ENCODE measurements around the gene GPC5.

DNA sequence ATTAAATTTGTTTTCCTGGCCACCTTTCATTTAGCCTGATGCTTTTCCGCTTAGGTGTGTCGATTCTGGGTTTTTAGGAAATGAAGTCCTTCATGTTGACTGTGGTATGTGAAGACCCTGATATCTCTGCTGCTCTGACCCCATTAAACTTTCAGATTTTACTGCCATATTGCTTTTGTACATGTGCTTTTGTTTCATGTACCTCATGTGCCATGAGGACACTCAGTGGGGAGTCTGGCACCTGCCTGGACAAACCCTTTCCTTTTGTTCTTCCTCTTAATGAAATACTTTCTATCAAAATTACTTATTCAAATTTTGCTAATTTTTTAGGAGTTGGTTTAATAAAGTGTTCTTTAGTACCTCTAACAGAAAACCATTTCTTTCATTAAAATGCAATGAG lies 774.8 kb downstream of the GPC5 start:
- TF ChIP-seq ZKSCAN8 (CRISPR knock-in tag; IDR thresholded peaks at IDR 0.05; ENCODE audit: borderline replicate concordance) (no peak), HMG20A (CRISPR knock-in tag; IDR thresholded peaks at IDR 0.05; ENCODE audit: borderline replicate concordance) (no peak)

Measured in HepG2 (cell line).